Forelimb muscle (tissue), 1 donor: Measurements from ENCODE around the gene CLEC9A. TPM values are rescaled to one million over a fixed set of nuclear protein-coding genes. Genes with fewer than 3 reads are reported as not detected.

Experiments used
- DNase-seq: peaks from one replicate; pipeline ENCODE4 v3.0.0-alpha.2; 2013; ENCODE audit warnings: low read depth
- polyA plus RNA-seq: library from polyadenylated mRNA; unstranded; fragments of 120-200 nt; gene quantifications from one replicate; pipeline ENCODE4 v1.2.1, GENCODE V29; 2013; ENCODE audit not compliant: insufficient read length

CLEC9A gene
- polyA plus RNA-seq, 1 donor, result 0.37 TPM

DNA sequence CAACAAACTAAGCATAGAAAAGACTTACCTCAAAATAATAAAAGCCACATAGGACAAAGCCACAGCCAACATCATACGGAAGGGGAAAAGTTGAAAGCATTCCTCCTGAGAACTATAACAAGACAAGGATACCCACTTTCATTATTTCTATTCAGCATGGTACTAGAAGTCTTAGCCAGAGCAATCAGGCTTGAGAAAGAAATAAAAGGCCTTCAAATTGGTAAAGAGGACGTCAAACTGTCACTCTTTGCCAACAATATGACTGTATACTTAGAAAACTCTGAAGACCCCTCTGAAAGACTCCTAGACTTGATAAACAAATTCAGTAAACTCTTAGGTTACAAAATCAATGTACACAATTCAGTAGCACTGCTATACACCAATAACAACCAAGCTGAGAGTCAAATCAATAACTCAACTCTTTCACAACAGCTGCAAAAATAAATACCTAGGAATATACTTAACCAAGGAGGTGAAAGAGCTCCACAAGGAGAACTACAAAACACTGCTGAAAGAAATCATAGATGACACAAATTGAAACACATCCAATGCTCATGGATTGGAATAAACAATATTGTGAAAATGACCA, 79.9 kb downstream of the CLEC9A start:
- no peak for DNase-seq

- DNase-seq, result no peak
Measured at GRCh38 chr12:10111451-10111850, 81.0 kb downstream of the CLEC9A start.

GRCh38 chr12:10113075-10113474, 82.6 kb downstream of the CLEC9A start:
- DNase-seq, result no peak

DNA sequence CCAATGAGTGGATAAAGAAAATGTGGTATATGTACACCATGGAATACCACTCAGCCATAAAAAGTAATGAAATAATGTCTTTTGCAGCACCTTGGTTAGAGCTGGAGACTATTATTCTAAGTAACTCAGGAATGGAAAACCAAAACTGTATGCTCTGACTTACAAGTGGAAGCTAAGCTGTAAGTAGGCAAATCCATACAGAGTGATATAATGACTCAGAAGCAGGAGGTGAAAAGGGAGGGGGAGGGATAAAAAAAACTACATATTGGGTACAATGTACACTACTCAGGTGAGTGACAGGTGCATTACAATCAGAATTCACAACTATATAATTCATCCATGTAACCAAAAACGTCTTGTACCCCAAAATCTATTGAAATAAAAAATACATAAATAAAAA, 83.4 kb downstream of the CLEC9A start:
- no peak for DNase-seq

GRCh38 chr12:10115311-10115710, 84.8 kb downstream of the CLEC9A start:
- no peak for DNase-seq

Other genes with a start within 250 kb of the CLEC9A start
- 0.13 TPM for gene KLRF1, start 203.2 kb upstream of the CLEC9A start, polyA plus RNA-seq
- gene CLEC2B, start 161.3 kb upstream of the CLEC9A start, polyA plus RNA-seq, result 1.9 TPM
- not detected for gene KLRF2, start 149.2 kb upstream of the CLEC9A start, polyA plus RNA-seq
- not detected for gene CLEC2A, start 98.3 kb upstream of the CLEC9A start, polyA plus RNA-seq
- gene CLEC12A, start 59.3 kb upstream of the CLEC9A start, polyA plus RNA-seq, result 0.22 TPM
- gene CLEC1B, start 31.6 kb upstream of the CLEC9A start, polyA plus RNA-seq, result 0.19 TPM
- gene CLEC12B, start 20.1 kb upstream of the CLEC9A start, polyA plus RNA-seq, result 0.18 TPM
- gene CLEC1A, start 68.3 kb downstream of the CLEC9A start, polyA plus RNA-seq, result 2.9 TPM
- gene CLEC7A, start 99.5 kb downstream of the CLEC9A start, polyA plus RNA-seq, result 1.5 TPM
- gene OLR1, start 141.4 kb downstream of the CLEC9A start, polyA plus RNA-seq, result 0.76 TPM
- 0.09 TPM for gene TMEM52B, start 148.3 kb downstream of the CLEC9A start, polyA plus RNA-seq
- gene GABARAPL1, start 182.2 kb downstream of the CLEC9A start, polyA plus RNA-seq, result 22.2 TPM